GM19455 (cell line): ENCODE data around the gene OR2L2.
"Not testable (repeated sequence)": the region's sequence is repeated elsewhere in the genome, so short reads cannot be mapped to it uniquely, and the experiment has no call there.

Experiments used
- ATAC-seq: cut with Tn5 transposase; IDR thresholded peaks from one replicate; pipeline ENCODE4 v1.9.1; 2021; ENCODE audit not compliant: unreplicated experiment

Gene OR2L2, protein sequence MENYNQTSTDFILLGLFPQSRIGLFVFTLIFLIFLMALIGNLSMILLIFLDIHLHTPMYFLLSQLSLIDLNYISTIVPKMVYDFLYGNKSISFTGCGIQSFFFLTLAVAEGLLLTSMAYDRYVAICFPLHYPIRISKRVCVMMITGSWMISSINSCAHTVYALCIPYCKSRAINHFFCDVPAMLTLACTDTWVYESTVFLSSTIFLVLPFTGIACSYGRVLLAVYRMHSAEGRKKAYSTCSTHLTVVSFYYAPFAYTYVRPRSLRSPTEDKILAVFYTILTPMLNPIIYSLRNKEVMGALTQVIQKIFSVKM

DNA sequence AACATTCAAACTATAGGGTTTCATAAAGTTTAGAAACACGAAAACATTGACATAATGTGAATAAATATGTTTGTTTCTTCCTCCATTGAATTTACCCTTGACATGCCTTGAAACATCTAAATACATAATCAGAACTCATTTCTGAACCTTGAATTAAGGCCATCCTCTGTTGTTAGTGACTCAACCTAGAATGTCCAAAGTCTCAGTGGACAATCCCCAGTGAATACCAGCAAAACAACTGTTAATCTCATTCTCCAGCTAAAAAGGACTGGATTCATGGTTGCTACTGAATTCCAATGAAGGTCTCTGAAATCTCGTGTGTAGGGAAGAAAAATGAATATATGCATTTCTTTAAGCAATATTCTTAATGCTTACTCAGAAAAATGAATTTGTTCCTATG lies at the start of gene OR2L2:
TSS of gene OR2L2 (plus strand) at position 301 of the 400 bp plus-strand sequence. CDS start 8,198 bp downstream, outside the sequence.
- no peak for ATAC-seq

DNA sequence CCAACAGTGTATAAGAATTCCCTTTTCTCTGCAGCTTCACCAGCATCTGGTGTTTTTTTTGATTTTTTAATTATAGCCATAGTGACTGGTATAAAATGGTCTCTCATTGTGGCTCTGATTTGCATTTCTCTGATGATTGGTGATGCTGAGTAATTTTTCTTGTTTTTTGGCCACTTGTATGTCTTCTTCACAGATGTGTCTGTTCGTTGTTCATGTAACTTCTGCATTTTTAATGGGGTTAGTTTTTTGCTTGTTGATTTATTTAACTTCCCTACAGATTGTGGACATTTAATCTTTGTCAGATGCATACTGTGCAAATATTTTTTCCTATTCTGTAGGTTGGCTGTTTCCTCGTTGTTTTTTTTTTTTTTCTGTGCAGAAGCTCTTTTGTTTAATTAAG lies 36.9 kb upstream of the OR2L2 start:
- ATAC-seq: no peak

DNA sequence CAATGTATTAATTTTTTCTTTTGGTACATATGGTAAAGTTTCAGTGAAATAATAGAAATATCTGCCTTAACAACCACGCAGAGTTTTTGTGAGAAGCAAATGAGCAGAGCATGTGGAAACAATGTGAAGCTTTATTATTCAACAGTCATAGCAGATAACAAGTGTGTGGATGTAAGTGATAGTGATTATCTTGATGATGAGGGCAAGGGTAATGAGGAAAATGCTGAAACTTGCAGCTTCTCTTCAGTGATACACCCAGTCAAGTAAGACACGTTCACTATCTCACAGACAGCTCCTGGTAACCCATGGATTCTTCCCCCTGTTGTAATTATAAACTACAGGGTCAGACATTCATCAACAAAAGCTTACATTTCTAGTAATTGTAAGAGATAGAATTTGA lies 31.1 kb upstream of the OR2L2 start:
- no peak for ATAC-seq

DNA sequence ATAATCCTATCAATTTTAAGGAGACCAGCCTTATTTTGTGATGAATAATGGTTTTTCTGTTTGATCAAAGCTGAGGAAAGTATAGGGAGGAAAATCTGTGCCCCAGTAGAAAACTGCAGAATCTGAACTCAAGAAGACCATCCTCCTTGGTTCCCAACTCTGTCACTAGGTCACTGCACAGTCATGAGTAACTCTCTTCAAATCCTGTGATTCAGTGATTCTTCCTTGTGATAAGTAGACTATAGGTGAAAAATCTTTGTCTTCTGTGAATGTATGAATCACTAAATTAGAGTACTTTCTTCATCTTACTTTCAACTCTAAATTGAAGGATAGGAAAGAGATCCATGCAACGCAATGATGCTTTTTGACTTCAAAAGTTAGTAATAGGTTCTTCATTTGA lies 29.7 kb upstream of the OR2L2 start:
- no peak for ATAC-seq

DNA sequence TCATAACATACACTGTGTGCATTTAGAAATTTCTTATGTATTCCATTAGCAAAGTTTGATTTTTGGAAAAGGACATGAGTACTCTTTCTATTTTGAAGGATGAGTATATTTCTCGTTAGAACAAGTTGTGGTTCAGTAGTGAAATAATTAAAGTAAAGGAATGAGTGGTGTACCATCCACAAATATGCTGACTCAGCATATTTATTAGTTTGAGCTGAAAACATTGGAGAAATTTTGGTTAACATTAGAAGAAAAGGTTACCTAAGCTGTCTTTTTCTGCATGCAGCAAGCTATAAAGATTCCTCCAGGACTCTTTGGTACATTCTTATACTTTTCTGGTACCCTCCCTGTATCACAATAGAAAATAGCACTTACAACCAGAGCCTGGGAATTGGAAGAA lies 22.1 kb upstream of the OR2L2 start:
- ATAC-seq: no peak

DNA sequence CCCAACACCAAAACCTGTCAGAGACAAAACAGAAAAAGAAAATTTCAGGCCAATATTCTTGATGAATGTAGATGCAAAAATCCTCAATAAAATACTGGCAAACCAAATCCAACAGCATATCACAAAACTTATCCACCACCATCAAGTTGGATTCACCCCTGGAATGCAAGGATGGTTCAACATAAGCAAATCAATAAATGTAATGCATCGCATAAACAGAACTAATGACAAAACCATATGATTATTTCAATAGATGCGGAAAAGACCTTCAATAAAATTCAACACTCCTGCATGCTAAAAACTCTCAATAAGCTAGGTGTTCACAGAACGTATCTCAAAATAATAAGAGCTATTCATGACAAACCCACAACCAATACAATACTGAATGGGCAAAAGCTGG lies 20.2 kb upstream of the OR2L2 start:
- ATAC-seq: no peak

DNA sequence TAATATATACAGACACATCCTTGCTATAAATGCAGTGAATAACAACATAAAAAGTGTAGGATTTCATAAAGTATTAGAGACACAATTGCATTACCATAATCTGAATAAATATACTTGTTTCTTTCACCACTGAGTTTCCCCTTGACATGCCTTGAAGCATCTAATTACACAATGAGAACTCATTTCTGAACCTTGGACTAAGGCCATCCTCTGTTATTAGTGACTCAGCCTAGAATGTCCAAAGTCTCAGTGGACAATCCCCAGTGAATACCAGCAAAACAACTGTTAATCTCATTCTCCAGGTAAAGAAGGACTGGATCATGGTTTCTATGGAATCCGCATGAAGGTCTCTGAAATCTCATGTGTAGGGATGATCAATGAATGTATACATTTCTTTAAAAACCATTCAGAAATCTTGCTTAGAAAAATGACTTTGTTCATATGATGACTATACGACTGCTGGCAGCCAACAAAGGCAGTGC lies 16.6 kb upstream of the OR2L2 start, which contains the start of gene OR2L5:
TSS of gene OR2L5 (plus strand) at position 432 of the 482 bp plus-strand sequence. CDS start 8,288 bp downstream, outside the sequence.
- ATAC-seq: no peak

DNA sequence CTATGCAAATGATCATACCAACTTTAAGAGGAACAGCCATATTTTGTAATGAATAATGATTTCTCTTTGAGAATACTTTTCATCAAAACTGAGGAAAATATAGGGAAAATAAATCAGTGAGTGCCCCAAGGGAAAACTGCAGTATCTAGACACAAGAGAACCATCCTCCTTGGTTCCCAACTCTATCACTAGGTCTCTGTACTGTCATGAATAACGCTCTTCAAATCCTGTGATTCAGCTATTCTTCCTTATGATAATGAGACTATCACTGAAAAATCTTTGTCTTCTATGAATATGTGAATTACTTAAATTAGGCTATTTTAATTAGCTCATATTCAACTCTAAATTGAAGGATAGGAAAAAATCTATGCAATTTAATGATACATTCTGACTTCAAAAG lies 14.1 kb upstream of the OR2L2 start:
- ATAC-seq: no peak

DNA sequence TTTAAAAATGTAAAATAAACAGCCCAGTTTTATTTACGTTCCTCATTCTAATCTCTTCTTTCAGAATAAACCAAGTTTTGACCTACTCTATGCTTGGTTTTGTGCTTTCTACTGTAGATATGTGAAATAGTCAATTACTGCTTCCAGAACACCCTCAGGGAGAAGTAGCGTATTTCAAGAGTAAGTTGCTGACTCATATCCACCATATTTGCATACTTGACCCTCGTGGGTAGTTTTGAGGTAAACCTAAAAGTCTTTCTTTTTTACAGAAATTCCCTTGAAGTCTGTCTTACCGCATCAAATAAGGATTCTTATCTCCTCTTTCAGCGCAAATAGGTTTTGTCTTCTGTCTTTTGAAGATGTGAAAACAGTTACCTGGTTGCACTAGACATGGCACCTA lies 15.3 kb downstream of the OR2L2 start:
- no peak for ATAC-seq

DNA sequence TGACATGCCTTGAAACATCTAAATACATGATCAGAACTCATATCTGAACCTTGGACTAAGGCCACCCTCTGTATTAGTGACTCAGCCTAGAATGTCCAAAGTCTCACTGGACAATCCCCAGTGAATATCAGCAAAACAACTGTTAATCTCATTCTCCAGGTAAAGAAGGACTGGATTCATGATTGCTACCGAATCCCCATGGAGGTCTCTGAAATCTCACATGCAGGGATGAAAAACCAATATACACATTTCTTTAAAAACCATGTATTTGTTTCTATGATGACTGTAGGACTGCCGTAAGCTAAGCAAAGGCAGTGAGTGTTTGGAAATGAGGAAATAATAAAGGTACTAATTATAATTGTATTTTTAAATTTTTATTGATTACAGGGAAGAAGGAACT lies 16.7 kb downstream of the OR2L2 start, which contains the start of gene OR2L3:
TSS of gene OR2L3 (plus strand) at position 301 of the 400 bp plus-strand sequence. CDS start 13,846 bp downstream, outside the sequence.
- no peak for ATAC-seq

DNA sequence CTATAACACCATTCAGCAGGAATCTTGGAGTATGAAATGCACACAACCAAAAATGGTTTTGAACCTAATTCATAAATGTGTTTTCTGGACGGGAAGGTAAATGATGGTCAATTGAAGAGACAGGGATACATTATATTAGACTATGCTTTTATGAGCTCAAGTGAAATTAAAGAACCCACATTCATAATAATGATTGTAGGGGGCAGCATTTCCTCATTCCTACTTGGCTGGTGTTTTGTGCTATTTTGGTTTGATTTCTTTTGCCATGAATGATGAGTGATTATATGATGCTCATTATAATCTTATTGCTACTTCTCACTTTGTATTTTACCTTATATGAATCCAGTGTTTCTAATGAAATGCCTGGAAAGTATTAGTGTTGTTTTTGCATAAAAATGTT lies 17.1 kb downstream of the OR2L2 start:
- no peak for ATAC-seq

DNA sequence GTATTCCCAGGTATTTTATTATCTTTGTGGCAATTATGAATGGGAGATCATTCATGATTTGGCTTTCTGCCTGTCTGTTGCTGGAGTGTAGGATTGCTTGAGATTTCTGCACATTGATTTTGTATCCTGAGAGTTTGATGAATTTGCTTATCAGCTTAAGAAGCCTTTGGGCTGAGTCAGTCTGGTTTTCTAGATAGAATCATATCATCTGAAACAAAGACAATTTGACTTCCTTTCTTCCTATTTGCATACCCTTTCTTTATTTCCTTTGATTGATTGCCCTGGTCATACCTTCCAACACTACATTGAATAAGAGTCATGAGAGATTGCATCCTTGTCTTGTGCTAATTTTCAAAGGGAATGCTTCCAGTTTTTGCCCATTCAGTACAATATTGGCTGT lies 24.8 kb downstream of the OR2L2 start:
- no peak for ATAC-seq

DNA sequence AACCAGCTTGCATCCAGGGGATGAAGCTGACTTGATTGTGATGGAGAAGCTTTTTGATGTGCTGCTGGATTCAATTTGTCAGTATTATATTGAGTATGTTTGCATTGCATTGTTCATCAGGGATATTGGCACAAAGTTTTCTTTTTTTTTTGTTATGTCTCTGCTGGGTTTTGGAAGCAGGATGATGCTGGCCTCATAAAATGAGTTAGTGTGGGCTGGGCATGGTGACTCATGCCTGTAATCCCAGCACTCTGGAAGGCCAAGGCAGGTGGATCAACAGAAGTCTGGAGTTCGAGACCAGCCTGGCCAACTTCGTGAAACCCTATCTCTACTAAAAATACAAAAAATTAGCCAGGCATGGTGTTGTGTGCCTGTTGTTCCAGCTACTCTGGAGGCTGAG lies 25.4 kb downstream of the OR2L2 start:
- no peak for ATAC-seq

DNA sequence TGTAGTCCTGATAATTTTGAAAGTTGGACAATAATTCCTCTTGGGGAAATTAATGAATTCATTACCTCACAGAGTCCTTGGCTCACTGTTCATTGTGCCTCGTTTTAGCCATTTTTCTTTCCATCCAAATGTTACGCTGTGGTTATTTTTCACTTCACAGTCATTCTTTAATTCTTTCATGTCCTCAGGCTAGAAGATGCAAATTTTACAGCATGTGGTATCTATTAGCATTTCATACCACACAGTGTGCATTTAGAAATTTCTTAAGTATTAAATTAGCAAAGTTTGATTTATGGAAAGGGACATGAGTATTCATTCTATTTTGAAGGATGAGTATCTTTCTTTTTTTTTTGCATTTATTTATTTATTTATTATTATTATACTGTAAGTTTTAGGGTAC lies 35.2 kb downstream of the OR2L2 start:
- ATAC-seq: no peak

DNA sequence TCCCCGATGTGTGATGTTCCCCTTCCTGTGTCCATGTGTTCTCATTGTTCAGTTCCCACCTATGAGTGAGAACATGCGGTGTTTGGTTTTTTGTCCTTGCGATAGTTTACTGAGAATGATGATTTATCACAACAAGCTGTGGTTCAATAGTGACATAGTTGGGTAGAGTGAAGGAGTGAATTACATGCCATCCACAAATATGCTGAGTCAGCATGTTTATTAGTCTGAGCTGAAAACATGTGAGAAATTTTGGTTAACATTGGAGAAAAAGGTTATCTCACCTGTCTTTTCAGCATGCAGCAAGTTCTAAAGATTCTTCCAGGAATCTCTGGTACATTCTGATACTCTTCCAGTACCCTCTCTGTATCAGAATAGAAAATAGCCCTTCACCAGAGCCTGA lies 35.7 kb downstream of the OR2L2 start:
- no peak for ATAC-seq

DNA sequence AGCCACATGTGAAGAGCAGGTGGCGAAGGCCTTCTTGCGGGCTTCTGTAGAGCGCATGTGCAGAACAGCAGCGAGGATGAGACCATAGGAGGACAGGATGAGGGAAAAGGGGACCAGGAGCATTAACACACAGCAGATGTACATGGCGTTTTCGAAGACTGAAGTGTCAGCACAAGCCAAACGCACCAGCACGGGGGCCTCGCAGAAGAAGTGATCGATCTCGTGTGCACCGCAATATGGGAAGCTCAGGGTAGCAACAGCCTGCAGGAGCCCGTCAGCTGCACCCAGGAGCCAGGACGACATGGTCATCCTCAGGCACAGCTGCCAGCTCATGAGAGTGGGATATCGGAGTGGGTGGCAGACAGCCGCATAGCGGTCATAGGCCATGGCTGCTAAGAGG lies 54.0 kb downstream of the OR2L2 start:
- ATAC-seq: not testable (repeated sequence)
